ENCODE measurements around the gene PI4KA.
"Not testable (repeated sequence)": the region's sequence is repeated elsewhere in the genome, so short reads cannot be mapped to it uniquely, and the experiment has no call there.

PI4KA gene

DNA sequence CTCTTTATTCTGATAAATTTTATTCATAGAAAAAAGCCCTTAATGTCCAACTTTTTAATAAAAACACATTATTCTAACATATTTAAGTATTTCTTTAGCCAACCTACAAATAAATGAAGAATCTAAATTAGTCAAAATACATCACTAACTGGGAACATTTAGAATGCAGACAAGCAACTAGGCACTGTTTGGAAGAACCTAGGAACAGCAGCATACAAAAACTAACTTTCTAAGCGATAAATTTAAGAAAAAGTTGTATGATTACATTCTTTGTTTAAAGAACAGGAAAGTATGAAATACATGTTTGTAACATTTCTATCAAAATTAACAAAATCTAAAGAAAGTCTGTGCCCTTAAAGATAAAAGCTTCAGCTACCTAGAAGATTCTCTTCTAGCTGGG is 35.3 kb downstream of the PI4KA start:
- Histone ChIP-seq H3K27ac (no peak overlapping the region), H3K27me3 (ENCODE audit: insufficient read depth, low read depth) (no peaks in the 10 kb centered on the region), H3K4me2 (no peak overlapping the region), H3K36me3 (ENCODE audit: insufficient read depth) (no peaks in the 10 kb centered on the region), H3K9ac (no peak overlapping the region), H4K20me1 (ENCODE audit: insufficient read depth) (no peaks in the 10 kb centered on the region), H3K4me3 (IDR thresholded peaks at IDR 0.05; ENCODE audit: insufficient read depth, low read depth, low read length) (no peak overlapping the region), H2AFZ (ENCODE audit: low read depth) (no peak overlapping the region), H3K79me2 (ENCODE audit: insufficient read depth, low read depth) (no peaks in the 10 kb centered on the region), H3K4me1 (ENCODE audit: low read depth, poor library complexity, severe bottlenecking) (no peaks in the 10 kb centered on the region)
- TF ChIP-seq, protein P1, sequence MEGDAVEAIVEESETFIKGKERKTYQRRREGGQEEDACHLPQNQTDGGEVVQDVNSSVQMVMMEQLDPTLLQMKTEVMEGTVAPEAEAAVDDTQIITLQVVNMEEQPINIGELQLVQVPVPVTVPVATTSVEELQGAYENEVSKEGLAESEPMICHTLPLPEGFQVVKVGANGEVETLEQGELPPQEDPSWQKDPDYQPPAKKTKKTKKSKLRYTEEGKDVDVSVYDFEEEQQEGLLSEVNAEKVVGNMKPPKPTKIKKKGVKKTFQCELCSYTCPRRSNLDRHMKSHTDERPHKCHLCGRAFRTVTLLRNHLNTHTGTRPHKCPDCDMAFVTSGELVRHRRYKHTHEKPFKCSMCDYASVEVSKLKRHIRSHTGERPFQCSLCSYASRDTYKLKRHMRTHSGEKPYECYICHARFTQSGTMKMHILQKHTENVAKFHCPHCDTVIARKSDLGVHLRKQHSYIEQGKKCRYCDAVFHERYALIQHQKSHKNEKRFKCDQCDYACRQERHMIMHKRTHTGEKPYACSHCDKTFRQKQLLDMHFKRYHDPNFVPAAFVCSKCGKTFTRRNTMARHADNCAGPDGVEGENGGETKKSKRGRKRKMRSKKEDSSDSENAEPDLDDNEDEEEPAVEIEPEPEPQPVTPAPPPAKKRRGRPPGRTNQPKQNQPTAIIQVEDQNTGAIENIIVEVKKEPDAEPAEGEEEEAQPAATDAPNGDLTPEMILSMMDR (conservative IDR thresholded peaks at IDR 0.05; ENCODE audit: low read depth, low read length): no peak

DNA sequence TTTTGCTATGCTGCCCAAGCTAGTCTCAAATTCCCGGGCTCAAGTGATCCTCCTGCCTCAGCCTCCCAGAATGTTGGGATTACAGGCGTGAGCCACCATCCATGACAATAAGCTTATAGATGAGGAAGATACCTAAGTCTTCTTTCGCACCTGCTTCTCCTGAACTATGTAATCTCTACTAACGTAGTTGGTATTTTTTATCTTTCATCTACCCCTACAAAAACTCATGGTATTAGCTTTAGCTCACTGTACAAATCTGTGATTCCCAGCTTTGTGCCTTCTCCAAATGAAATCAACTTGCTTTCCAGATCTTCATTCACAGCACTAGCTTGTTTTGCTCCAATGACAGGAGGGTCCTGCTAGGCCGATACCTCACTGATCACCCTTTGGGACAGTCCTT is 36.4 kb downstream of the PI4KA start:
- H2AFZ ChIP-seq (ENCODE audit: low read depth): no peak overlapping the region
- TF ChIP-seq, protein P1 (conservative IDR thresholded peaks at IDR 0.05; ENCODE audit: low read depth, low read length): no peak
- H3K36me3 ChIP-seq (ENCODE audit: insufficient read depth): no peaks in the 10 kb centered on the region
- no peaks in the 10 kb centered on the region for H4K20me1 ChIP-seq (ENCODE audit: insufficient read depth)
- no peak overlapping the region for H3K4me3 ChIP-seq (IDR thresholded peaks at IDR 0.05; ENCODE audit: insufficient read depth, low read depth, low read length)
- H3K4me1 ChIP-seq (ENCODE audit: low read depth, poor library complexity, severe bottlenecking): no peaks in the 10 kb centered on the region
- H3K27me3 ChIP-seq (ENCODE audit: insufficient read depth, low read depth): no peaks in the 10 kb centered on the region
- no peak overlapping the region for H3K9ac ChIP-seq
- no peaks in the 10 kb centered on the region for H3K79me2 ChIP-seq (ENCODE audit: insufficient read depth, low read depth)
- no peak overlapping the region for H3K4me2 ChIP-seq
- H3K27ac ChIP-seq: no peak overlapping the region

DNA sequence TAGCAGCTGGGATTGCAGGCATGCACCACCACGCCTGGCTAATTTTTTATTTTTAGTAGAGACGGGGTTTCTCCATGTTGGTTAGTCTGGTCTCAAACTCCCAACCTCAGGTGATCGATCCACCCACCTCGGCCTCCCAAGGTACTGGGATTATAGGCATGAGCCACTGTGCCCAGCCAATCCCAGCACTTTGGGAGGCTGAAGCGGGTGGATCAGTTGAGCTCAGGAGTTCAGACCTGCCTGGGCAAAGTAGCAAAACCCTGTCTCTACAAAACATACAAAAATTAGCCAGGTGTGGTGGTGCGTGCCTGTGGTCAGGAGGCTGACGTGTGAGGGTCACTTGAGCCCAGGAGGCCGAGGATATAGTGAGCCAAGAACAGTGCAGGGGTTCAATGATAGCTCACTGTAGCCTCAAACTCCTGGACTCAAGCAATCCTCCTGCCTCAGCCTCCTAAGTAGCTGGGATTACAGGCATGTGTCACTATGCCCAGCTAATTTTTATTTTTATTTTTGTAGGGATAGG is 36.8 kb downstream of the PI4KA start:
- H3K36me3 ChIP-seq (ENCODE audit: insufficient read depth); H3K79me2 ChIP-seq (ENCODE audit: insufficient read depth, low read depth); H3K9ac ChIP-seq; H3K27ac ChIP-seq; H3K4me3 ChIP-seq (IDR thresholded peaks at IDR 0.05; ENCODE audit: insufficient read depth, low read depth, low read length); H3K27me3 ChIP-seq (ENCODE audit: insufficient read depth, low read depth); H3K4me1 ChIP-seq (ENCODE audit: low read depth, poor library complexity, severe bottlenecking); H3K4me2 ChIP-seq; H4K20me1 ChIP-seq (ENCODE audit: insufficient read depth); H2AFZ ChIP-seq (ENCODE audit: low read depth): not testable (repeated sequence)

DNA sequence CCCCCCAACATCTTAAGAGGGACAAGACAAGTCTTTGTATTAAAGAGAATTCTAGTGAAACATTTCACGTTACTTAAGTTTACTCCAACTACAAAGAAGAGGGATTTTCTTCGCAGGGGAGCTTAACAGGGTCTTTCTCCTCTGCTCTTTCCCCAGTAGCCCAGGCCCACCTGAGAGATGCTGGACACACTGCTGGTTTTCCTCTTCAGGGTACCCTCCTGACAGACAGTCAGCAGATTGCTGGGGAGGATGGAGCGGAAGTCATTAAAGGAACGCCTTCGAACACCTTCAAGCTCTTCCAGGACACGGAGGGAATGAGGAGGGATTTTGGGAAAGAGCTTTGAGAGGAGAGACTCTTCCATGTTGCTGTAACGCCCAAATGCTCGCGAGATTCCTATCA is 39.1 kb downstream of the PI4KA start:
- Histone ChIP-seq H3K4me2 (no peak overlapping the region), H3K27me3 (ENCODE audit: insufficient read depth, low read depth) (no peaks in the 10 kb centered on the region), H3K79me2 (ENCODE audit: insufficient read depth, low read depth) (no peaks in the 10 kb centered on the region), H3K4me3 (IDR thresholded peaks at IDR 0.05; ENCODE audit: insufficient read depth, low read depth, low read length) (no peak overlapping the region), H3K9ac (no peak overlapping the region), H3K4me1 (ENCODE audit: low read depth, poor library complexity, severe bottlenecking) (no peaks in the 10 kb centered on the region), H4K20me1 (ENCODE audit: insufficient read depth) (no peaks in the 10 kb centered on the region), H3K36me3 (ENCODE audit: insufficient read depth) (no peaks in the 10 kb centered on the region), H2AFZ (ENCODE audit: low read depth) (no peak overlapping the region), H3K27ac (no peak overlapping the region)
- TF ChIP-seq, protein P1 (conservative IDR thresholded peaks at IDR 0.05; ENCODE audit: low read depth, low read length): no peak

DNA sequence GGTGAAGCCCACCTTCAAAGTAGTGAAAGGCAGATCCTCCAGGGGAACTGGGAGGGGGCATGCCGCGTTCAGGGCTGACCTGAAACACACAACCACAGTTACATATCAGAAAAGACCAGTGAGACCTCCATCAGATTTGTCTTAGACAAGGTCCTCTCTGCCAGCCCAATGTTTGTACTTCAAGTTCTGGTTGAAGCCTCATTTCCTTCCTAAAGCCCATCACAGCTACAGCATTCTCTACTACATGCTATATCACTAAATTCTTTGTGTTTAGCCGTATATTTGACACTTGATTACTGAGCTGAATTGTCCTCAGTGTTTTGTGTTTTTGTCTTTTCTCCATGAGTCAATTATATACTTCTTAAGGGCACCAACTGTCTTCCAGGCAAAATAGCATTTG is 40.1 kb downstream of the PI4KA start:
- H3K9ac ChIP-seq: no peak overlapping the region
- H3K36me3 ChIP-seq (ENCODE audit: insufficient read depth): no peaks in the 10 kb centered on the region
- no peaks in the 10 kb centered on the region for H4K20me1 ChIP-seq (ENCODE audit: insufficient read depth)
- no peaks in the 10 kb centered on the region for H3K27me3 ChIP-seq (ENCODE audit: insufficient read depth, low read depth)
- no peak overlapping the region for H3K4me2 ChIP-seq
- H2AFZ ChIP-seq (ENCODE audit: low read depth): no peak overlapping the region
- TF ChIP-seq, protein P1 (conservative IDR thresholded peaks at IDR 0.05; ENCODE audit: low read depth, low read length): no peak
- H3K4me3 ChIP-seq (IDR thresholded peaks at IDR 0.05; ENCODE audit: insufficient read depth, low read depth, low read length): no peak overlapping the region
- H3K79me2 ChIP-seq (ENCODE audit: insufficient read depth, low read depth): no peaks in the 10 kb centered on the region
- no peak overlapping the region for H3K27ac ChIP-seq
- H3K4me1 ChIP-seq (ENCODE audit: low read depth, poor library complexity, severe bottlenecking): no peaks in the 10 kb centered on the region

Measured in KMS-11 (cell line).